HUES64 (cell line): Measurements from ENCODE around the gene SLC5A2.

Experiments
- H3K27ac ChIP-seq: 2 replicates; pipeline ENCODE4 v1.7.0; 2013; ENCODE audit warnings: low read depth, low read length, inconsistent platforms
- H3K27me3 ChIP-seq: 2 replicates; pipeline ENCODE4 v1.6.1; 2013; ENCODE audit warnings: mild to moderate bottlenecking, low read length; ENCODE audit not compliant: insufficient read depth
- H3K36me3 ChIP-seq: 2 replicates; pipeline ENCODE4 v1.6.1; 2013; ENCODE audit warnings: mild to moderate bottlenecking, low read length; ENCODE audit not compliant: insufficient read depth
- H3K4me1 ChIP-seq: 2 replicates; pipeline ENCODE4 v1.6.1; 2013; ENCODE audit warnings: mild to moderate bottlenecking, low read length, moderate library complexity; ENCODE audit not compliant: insufficient read depth
- H3K4me3 ChIP-seq: 2 replicates; pipeline ENCODE4 v1.5.1; 2013; ENCODE audit warnings: mild to moderate bottlenecking, low read length, moderate library complexity
- H3K9ac ChIP-seq: 2 replicates; pipeline ENCODE4 v1.6.1; 2013; ENCODE audit warnings: mild to moderate bottlenecking, low read depth, low read length
- H3K9me3 ChIP-seq: 2 replicates; pipeline ENCODE4 v1.6.1; 2013; ENCODE audit warnings: low read depth, low read length; ENCODE audit not compliant: insufficient read depth
- WGBS: fragments of 150-250, 120-280 bp; methylation state at CpG from one replicate; pipeline ENCODE4 v1.1.7; 2013; ENCODE audit warnings: missing lambda C conversion rate; 5-methylcytosine and 5-hydroxymethylcytosine counted together

Gene SLC5A2

DNA sequence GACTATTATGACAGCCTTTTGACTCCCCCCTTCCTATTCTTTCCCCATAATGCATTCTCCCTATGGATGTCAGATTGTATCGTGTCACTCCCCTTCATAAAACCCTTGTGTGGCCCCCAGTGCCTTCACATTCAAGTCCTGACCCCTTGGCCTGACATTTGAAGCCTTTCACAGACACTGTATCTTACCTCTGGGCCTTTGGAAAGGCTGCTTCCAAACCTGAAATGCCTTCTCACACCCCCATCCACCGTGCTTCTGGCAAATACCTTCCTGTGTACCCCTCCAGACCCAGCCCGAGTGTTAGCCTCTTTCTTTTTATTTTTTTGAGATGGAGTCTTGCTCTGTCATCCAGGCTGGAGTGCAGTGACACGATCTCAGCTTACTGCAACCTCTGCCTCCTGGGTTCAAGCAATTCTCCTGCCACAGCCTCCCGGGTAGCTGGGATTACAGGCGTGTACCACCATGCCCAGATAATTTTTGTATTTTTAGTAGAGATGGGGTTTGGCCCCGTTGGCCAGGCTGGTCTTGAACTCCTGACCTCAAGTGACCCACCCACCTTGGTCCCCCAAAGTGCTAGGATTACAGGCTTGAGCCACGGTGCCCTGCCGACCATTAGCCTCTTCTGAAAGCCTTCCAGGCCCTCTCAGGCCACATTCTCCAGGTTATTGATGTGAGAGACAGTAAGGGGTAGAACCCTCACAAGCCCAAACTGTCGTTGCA lies 21.6 kb upstream of the SLC5A2 start:
- no peak overlapping the region for H3K27ac ChIP-seq
- H3K27me3 ChIP-seq = no peaks in the 10 kb centered on the region
- no peaks in the 10 kb centered on the region; the same call in 1 of the 2 replicates for H3K4me1 ChIP-seq
- no peak overlapping the region for H3K4me3 ChIP-seq
- peaks cover 14% of the 10 kb centered on the region; the same call in 1 of the 2 replicates for H3K36me3 ChIP-seq
- no peaks in the 10 kb centered on the region for H3K9me3 ChIP-seq
- WGBS = 96% methylated on average over 10 of the region's 10 CpGs
- H3K9ac ChIP-seq = no peak overlapping the region

DNA sequence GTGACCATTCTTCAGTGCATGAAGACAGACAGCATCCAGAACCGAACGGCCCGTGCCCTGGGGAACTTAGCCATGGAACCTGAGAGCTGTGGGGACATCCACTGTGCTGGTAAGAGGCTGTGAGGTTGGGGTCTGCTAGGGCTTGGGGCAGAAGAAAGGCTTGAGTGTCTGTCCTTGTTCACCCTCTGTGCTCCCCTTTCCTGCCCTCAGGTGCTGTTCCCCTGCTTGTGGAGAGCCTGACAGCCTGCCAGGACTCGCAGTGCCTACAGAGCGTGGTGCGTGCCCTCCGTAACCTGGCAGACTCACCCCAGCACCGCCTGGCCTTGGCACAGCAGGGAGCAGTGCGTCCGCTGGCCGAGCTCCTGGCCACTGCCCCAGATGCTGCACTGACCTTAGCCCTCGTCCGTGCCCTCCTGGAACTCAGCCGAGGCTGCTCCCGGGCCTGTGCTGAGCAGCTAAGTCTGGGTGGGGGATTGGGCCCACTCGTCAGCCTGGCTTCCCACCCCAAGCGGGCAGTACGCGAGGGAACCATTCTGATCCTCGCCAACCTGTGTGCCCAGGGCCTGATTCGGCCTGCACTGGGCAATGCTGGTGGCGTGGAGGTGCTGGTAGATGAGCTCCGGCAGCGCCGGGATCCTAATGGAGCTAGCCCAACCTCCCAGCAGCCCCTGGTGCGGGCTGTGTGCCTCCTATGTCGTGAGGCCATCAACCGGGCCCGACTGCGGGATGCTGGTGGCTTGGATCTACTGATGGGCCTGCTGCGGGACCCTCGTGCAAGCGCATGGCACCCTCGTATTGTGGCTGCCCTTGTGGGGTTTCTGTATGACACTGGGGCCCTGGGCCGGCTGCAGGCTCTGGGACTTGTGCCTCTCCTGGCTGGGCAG lies 20.8 kb upstream of the SLC5A2 start:
- Histone ChIP-seq H3K27ac (no peak overlapping the region), H3K4me3 (no peak overlapping the region), H3K9me3 (no peaks in the 10 kb centered on the region), H3K27me3 (no peaks in the 10 kb centered on the region), H3K4me1 (no peaks in the 10 kb centered on the region; the same call in 1 of the 2 replicates), H3K36me3 (peaks cover 12% of the 10 kb centered on the region; the same call in 1 of the 2 replicates), H3K9ac (no peak overlapping the region)
- 96% methylated on average over 35 of the region's 35 CpGs for WGBS

DNA sequence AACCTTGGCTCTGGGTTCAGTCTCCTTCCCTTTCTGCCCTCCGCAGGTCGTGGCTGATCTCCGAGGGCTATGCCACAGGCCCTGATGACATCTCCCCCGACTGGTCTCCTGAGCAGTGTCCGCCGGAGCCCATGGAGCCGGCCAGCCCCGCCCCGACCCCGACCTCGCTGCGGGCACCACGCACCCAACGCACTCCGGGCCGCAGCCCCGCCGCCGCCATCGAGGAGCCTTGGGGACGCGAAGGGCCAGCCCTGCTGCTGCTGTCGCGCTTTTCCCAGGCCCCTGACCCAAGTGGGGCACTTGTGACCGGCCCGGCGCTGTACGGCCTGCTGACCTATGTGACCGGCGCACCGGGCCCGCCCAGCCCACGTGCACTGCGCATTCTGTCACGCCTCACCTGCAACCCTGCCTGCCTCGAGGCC lies 18.6 kb upstream of the SLC5A2 start:
- peaks cover 13% of the 10 kb centered on the region; the same call in 1 of the 2 replicates for H3K36me3 ChIP-seq
- no peak overlapping the region for H3K4me3 ChIP-seq
- no peak overlapping the region for H3K9ac ChIP-seq
- H3K27me3 ChIP-seq = no peaks in the 10 kb centered on the region
- 95% methylated on average over 36 of the region's 36 CpGs for WGBS
- no peak overlapping the region for H3K27ac ChIP-seq
- no peaks in the 10 kb centered on the region; the same call in 1 of the 2 replicates for H3K4me1 ChIP-seq
- H3K9me3 ChIP-seq = no peaks in the 10 kb centered on the region

DNA sequence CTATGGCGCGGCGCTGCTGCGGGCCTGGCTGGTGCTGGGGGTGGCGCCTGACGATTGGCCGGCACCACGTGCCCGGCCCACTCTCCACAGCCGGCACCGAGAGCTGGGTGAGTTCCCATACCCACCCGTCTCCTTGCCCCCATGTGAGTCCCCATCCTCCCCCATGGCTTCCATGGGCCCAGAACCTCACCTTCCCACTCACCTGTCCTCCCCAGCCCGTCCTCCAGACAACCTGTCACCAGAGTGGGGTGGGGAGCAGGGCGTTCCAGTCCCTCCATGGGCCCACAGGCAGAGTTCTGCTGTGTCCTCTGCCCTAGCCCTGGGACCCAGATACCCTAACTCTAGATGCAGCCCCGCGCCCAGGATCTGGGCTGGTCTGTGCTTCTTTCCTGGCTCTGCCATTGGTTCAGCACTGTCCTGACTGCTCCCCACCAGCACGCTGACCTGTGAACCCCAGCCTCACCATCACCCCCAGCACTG lies 18.1 kb upstream of the SLC5A2 start:
- H3K4me3 ChIP-seq = no peak overlapping the region
- H3K4me1 ChIP-seq = no peaks in the 10 kb centered on the region; the same call in 1 of the 2 replicates
- no peaks in the 10 kb centered on the region for H3K27me3 ChIP-seq
- no peaks in the 10 kb centered on the region for H3K9me3 ChIP-seq
- no peak overlapping the region for H3K9ac ChIP-seq
- peaks cover 13% of the 10 kb centered on the region; the same call in 1 of the 2 replicates for H3K36me3 ChIP-seq
- 95% methylated on average over 17 of the region's 17 CpGs for WGBS
- no peak overlapping the region for H3K27ac ChIP-seq

DNA sequence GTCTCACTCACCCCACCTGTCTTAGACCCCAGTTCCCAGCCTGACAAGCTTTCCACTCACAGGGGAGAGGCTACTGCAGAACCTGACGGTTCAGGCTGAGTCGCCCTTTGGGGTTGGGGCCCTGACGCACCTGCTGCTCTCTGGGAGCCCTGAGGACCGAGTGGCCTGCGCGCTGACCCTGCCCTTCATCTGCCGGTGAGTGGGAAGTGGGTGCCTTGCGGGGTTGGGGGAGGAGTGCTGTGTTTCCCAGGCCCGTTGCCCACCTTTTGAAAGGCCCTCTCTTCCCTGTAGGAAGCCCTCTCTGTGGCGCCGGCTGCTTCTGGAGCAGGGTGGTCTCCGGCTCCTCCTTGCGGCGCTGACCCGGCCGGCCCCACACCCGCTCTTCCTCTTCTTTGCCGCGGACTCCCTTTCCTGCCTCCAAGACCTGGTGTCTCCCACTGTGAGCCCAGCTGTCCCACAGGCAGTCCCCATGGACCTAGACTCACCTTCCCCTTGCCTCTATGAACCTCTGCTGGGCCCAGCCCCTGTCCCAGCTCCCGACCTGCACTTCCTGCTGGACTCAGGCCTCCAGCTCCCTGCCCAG lies 17.0 kb upstream of the SLC5A2 start:
- Histone ChIP-seq H3K4me1 (no peaks in the 10 kb centered on the region), H3K9me3 (no peaks in the 10 kb centered on the region), H3K36me3 (peaks cover 13% of the 10 kb centered on the region; the same call in 1 of the 2 replicates), H3K4me3 (no peak overlapping the region), H3K9ac (no peak overlapping the region), H3K27ac (no peak overlapping the region), H3K27me3 (0 out of 2 replicates have a peak, but pooled peaks cover 1% of the 10 kb centered on the region)
- WGBS = 93% methylated on average over 20 of the region's 20 CpGs

DNA sequence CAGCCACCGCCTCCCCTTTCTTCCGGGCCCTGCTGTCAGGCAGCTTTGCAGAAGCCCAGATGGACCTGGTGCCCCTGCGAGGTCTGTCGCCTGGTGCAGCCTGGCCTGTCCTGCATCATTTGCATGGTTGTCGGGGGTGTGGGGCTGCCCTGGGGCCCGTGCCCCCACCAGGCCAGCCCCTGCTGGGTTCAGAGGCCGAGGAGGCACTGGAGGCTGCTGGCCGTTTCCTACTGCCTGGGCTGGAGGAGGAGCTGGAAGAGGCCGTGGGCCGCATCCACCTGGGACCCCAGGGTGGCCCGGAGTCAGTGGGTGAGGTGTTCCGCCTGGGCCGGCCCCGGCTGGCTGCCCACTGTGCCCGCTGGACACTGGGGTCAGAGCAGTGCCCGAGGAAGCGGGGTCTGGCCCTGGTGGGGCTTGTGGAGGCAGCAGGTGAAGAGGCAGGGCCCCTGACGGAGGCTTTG lies 16.5 kb upstream of the SLC5A2 start:
- WGBS = 94% methylated on average over 18 of the region's 18 CpGs
- no peak overlapping the region for H3K27ac ChIP-seq
- H3K36me3 ChIP-seq = peaks cover 13% of the 10 kb centered on the region; the same call in 1 of the 2 replicates
- H3K27me3 ChIP-seq = peaks cover 6% of the 10 kb centered on the region
- H3K9ac ChIP-seq = no peak overlapping the region
- H3K4me3 ChIP-seq = no peak overlapping the region
- H3K4me1 ChIP-seq = 0 out of 2 replicates have a peak, but pooled peaks cover under 1% of the 10 kb centered on the region
- H3K9me3 ChIP-seq = no peaks in the 10 kb centered on the region

DNA sequence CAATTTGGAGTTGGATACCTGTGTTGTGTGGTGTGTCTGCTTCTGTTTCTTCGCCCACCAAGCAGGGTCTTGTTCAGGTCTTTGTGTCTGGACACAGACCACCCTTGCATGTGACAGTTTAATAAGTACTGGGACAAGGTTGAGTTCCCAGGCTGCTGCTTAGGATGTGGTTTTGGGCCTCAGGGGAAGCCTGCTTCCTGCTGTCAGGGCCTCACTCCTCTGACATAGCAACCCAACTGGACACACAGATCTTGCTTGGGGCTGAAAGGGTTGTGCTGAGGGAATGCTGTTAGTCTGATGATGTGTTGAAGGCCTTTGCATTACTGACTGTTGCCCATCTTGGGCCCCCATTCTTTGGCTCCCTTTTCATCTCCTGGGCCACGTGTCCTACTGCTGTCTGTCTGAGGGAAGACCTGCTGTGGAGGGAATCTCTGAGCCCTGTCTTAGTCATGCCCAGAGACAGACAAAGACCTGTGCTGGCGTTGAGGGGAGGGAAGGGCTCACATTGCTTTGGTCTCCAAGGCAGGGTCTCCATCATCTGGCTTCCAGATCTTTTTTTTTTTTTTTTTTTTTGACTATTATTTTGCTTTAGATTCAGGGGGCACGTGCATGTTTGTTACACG lies 15.7 kb upstream of the SLC5A2 start:
- Histone ChIP-seq H3K27me3 (peaks cover 10% of the 10 kb centered on the region), H3K36me3 (peaks cover 13% of the 10 kb centered on the region; the same call in 1 of the 2 replicates), H3K9ac (no peak overlapping the region), H3K4me3 (no peak overlapping the region), H3K4me1 (0 out of 2 replicates have a peak, but pooled peaks cover 3% of the 10 kb centered on the region), H3K9me3 (no peaks in the 10 kb centered on the region), H3K27ac (no peak overlapping the region)
- 87% methylated on average over 3 of the region's 5 CpGs for WGBS

DNA sequence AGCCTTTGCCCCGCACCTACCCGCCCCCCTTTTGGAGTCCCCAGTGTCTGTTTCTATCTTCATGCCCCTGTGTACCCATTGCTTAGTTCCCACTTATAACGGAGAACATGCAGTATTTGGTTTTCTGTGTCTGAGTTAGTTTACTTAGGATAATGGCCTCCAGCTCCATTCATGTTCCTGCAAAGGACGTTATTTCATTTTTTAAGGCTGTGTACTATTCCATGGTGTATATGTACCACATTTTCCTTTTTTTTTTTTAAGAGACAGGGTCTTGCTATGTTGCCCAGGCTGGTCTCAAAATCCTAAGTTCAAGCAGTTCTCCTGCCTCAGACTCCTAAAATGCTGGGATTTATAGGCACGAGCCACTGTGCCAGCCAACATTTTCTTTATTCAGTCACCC lies 15.1 kb upstream of the SLC5A2 start:
- Histone ChIP-seq H3K4me1 (0 out of 2 replicates have a peak, but pooled peaks cover 3% of the 10 kb centered on the region), H3K4me3 (no peak overlapping the region), H3K36me3 (peaks cover 13% of the 10 kb centered on the region; the same call in 1 of the 2 replicates), H3K9me3 (no peaks in the 10 kb centered on the region), H3K27ac (no peak overlapping the region), H3K9ac (no peak overlapping the region), H3K27me3 (peaks cover 16% of the 10 kb centered on the region)
- 93% methylated on average over 4 of the region's 5 CpGs for WGBS

DNA sequence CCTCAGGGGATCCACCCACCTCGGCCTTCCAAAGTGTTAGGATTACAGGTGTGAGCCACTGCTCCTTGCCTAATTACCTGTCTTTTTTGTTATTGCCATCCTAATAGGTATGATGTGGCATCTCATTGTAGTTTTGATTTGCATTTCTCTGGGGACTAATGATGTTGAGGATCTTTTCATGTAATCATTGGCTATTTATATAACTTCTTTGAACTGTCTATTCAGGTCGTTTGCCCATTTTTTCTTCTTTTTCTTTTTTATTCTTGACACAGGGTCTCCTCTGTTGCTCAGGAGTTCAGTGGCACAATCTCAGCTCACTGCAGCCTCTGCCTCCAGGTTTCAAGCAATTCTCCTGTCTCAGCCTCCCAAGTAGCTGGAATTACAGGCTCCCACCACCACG lies 12.3 kb upstream of the SLC5A2 start:
- Histone ChIP-seq H3K4me1 (0 out of 2 replicates have a peak, but pooled peaks cover 3% of the 10 kb centered on the region), H3K4me3 (no peak overlapping the region), H3K9me3 (no peaks in the 10 kb centered on the region), H3K27ac (no peak overlapping the region), H3K36me3 (peaks cover 7% of the 10 kb centered on the region; the same call in 1 of the 2 replicates), H3K27me3 (peaks cover 38% of the 10 kb centered on the region), H3K9ac (no peak overlapping the region)
- 93% methylated on average over 3 of the region's 3 CpGs for WGBS

DNA sequence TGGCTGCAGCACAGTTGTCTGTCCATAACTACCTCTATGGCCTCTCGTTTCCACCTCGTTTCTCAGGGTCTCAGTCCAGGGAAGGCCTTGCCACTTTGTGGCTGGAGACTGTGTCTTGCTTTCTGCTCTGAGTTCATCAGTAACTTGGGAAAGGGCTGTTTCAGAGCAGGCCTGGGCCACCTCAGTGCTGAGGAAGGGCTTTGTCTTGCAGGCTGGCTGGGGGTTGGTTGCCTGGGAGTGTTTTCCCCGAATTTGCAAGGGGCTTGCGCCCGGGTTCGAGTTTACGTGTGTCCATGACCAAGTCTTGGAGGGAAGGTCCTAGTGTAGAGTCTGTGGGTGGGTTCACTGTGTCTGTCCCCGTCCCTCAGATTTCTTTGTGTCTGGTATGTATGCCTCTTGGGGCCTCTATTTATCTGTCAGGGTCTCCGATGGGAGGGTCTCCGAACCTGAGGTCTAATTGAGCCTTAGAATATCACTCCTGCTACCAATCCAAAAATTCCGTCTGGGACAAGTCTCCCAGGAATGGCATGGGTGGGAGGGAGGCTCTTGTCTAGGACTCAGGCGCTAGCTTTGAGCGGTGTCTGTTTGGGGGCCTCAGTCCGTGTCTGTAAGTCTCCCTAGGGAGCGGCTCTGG lies 11.6 kb upstream of the SLC5A2 start:
- Histone ChIP-seq H3K27me3 (peaks cover 45% of the 10 kb centered on the region), H3K4me3 (peak overlapping the region; percentile 66), H3K4me1 (0 out of 2 replicates have a peak, but pooled peaks cover 3% of the 10 kb centered on the region), H3K9me3 (no peaks in the 10 kb centered on the region), H3K9ac (no peak overlapping the region; the same call in 1 of the 2 replicates), H3K36me3 (peaks cover 7% of the 10 kb centered on the region; the same call in 1 of the 2 replicates), H3K27ac (no peak overlapping the region)
- WGBS = 52% methylated on average over 15 of the region's 15 CpGs
